Stomach (tissue), 9 donors: ENCODE results near the gene TMPRSS3. TPM values are rescaled to one million over a fixed set of nuclear protein-coding genes. Genes with fewer than 3 reads are reported as not detected.

Experiments used
- DNase-seq, 2 donors: peaks; one replicate each; pipeline versions ENCODE4 v3.0.0 to v3.0.0-alpha.2; 2013 to 2019
- H3K27ac ChIP-seq, 5 donors: fragments of 200-600 bp in 4 of 5; sonication (generic) in 4 of 5; one replicate each; pipeline ENCODE4 v1.5.1; 2013 to 2019; ENCODE audit warnings: mild to moderate bottlenecking in 1 of 5, moderate library complexity in 1 of 5
- H3K27me3 ChIP-seq, 3 donors: fragments of 200-600 bp; sonication (generic); one replicate each; pipeline ENCODE4 v1.5.1; 2017 to 2019; ENCODE audit warnings: mixed run types in 1 of 3
- H3K36me3 ChIP-seq, 4 donors: fragments of 200-600 bp; sonication (generic); 1 replicate in 3 of 4; 2 replicates in 1 of 4; pipeline ENCODE4 v1.5.1; 2016 to 2019
- H3K4me1 ChIP-seq, 4 donors: fragments of 200-600 bp; sonication (generic); one replicate each; pipeline ENCODE4 v1.5.1; 2016 to 2019
- H3K4me3 ChIP-seq, 4 donors: fragments of 200-600 bp; sonication (generic) in 3 of 4; one replicate each; pipeline ENCODE4 v1.5.1; 2016 to 2019; ENCODE audit warnings: mild to moderate bottlenecking in 1 of 4
- H3K9me3 ChIP-seq, 4 donors: fragments of 200-600 bp; sonication (generic); one replicate each; pipeline ENCODE4 v1.5.1; 2016 to 2019
- EP300 ChIP-seq: sonication (generic); formaldehyde crosslinking; IDR thresholded peaks from one replicate; pipeline ENCODE4 v1.6.1; 2017; ENCODE audit warnings: antibody characterized with exemption
- POLR2A ChIP-seq, 4 donors: fragments of 450-650 bp; IDR thresholded peaks; one replicate each; pipeline ENCODE4 v1.6.1; 2016; ENCODE audit warnings: antibody characterized with exemption in 4 of 4, control low read depth in 2 of 4, mild to moderate bottlenecking in 1 of 4, moderate library complexity in 1 of 4
- POLR2AphosphoS5 ChIP-seq, 3 donors: sonication (generic); formaldehyde crosslinking; IDR thresholded peaks; one replicate each; pipeline ENCODE4 v1.6.1; 2016; ENCODE audit warnings: antibody characterized with exemption in 3 of 3
- WGBS, 5 donors: extraction: QIAGEN DNeasy Blood & Tissue Kit in 3 of 5; methylation state at CpG; one replicate each; pipeline versions ENCODE4 v1.1.5 to v1.1.7; 2013 to 2018; 5-methylcytosine and 5-hydroxymethylcytosine counted together
- intact Hi-C: fragments of 100-400 bp; cut with DNase I; formaldehyde crosslinking; loops from one replicate; pipeline ENCODE4 v1.15.1; 2023; ENCODE audit warnings: low total_unique reads
- polyA plus RNA-seq, 3 donors: library from polyadenylated mRNA; stranded (reverse); fragments of 200-250 nt; gene quantifications; one replicate each; pipeline ENCODE4 v1.2.3, GENCODE V29; 2013
- total RNA-seq, 5 donors: library from RNA; depleted of rRNA; stranded (reverse); fragments of >200 nt; gene quantifications; one replicate each; pipeline versions ENCODE4 v1.1.0 to v1.2.3, GENCODE V29; 2014 to 2016
- TF ChIP-seq, protein P1 (sequence below), 7 experiments: fragments of 450-650 bp in 4 of 7; fragments of 200-600 bp in 3 of 7; sonication (generic) in 3 of 7; IDR thresholded peaks; one replicate each; pipeline ENCODE4 v1.5.1; 2016 to 2019; ENCODE audit warnings: antibody characterized with exemption in 7 of 7, control low read depth in 2 of 7, mild to moderate bottlenecking in 1 of 7
- donor health status: healthy with polysubstance abuse.
- donor health status: Bipolar disorder and iron deficiency.
- donor health status: healthy.

The TMPRSS3 gene
- total and polyA plus RNA-seq, 8 donors = 0.45 to 37.9 (median 3.9) TPM; not detected in 1

DNA sequence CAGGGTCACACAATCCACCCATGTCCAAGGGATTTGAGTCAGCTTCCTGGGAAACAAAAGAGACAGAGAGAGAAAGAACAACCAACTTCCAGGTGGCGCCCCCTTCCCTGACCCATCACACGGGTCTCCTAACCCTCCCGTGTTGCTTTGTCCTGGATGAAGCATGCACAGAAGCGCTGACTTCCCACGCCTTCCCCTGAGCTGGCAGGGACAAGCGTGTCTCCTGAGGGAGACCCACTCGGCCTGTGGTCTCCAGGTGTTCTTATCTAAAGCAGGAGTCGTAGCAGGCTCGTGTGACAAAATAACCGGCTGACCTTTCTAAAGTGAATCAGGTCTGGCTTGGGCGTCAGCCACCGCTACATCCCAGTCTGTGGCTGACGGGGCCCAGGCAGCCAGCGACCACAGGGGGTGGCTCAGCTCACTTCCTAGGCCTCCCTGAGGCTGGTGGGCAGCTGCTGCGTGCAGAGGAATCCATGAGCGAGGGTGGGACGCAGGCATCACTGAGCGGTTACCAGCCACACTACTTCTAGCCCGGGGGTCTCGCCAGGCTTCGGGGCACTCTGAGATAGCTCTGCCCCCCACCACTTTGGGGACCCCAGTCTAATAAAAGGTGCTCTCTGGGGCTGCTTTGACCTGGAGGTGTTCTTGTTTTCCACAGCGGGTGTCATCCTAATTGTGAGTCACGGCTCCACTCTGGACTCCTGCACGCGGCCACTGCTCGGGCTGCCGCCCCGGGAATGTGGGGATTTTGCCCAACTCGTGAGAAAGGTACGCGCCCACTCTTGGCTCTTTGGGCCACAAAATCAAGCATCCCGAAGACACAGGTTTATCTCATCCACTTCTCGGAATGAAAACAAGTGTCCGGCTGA, 48.3 kb upstream of the TMPRSS3 start:
- intact Hi-C loops = loop anchor here (10.0 kb wide), 3 partner anchors 99 to 289 kb away; no protein-coding TSS in a partner anchor
- no peak for DNase-seq

DNA sequence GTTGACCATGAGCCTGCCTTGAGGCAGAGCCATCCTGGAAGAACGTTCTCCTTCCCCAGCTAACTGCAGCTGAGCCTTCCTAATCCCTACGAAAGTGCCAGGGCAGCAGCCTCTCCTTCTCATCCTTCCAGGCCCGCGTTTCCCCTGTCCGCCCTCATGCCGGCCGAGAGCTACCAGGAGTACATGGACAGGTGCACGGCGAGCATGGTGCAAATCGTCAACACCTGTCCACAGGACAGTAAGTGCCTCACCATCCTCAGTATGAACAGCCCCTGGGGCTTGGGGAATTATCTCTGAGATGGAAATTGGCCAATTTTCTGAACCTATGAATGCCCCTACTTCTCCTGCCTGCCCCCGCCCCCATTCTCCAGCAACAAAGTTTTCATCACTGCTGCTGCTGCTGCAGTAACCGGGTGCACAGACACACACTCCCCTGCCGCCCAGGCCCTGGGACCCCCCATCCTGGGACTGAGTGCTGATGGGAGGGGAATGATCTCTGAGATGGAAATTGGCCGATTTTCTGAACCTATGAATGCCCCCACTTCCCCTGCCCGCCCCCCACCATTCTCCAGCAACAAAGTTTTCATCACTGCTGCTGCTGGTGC, 47.4 kb upstream of the TMPRSS3 start:
- 84 to 92% (median 91%) methylated on average over 15 of the region's 15 CpGs for WGBS, 5 donors
- H3K27ac ChIP-seq = no peak overlapping the region
- TF ChIP-seq POLR2AphosphoS5 (IDR thresholded peaks at IDR 0.05) (no peak), POLR2A (IDR thresholded peaks at IDR 0.05) (no peak), EP300 (no peak)
- TF ChIP-seq, protein P1, sequence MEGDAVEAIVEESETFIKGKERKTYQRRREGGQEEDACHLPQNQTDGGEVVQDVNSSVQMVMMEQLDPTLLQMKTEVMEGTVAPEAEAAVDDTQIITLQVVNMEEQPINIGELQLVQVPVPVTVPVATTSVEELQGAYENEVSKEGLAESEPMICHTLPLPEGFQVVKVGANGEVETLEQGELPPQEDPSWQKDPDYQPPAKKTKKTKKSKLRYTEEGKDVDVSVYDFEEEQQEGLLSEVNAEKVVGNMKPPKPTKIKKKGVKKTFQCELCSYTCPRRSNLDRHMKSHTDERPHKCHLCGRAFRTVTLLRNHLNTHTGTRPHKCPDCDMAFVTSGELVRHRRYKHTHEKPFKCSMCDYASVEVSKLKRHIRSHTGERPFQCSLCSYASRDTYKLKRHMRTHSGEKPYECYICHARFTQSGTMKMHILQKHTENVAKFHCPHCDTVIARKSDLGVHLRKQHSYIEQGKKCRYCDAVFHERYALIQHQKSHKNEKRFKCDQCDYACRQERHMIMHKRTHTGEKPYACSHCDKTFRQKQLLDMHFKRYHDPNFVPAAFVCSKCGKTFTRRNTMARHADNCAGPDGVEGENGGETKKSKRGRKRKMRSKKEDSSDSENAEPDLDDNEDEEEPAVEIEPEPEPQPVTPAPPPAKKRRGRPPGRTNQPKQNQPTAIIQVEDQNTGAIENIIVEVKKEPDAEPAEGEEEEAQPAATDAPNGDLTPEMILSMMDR (IDR thresholded peaks at IDR 0.05) = no peak
- H3K9me3 ChIP-seq = no peaks in the 10 kb centered on the region
- DNase-seq = no peak
- H3K36me3 ChIP-seq = no peaks in the 10 kb centered on the region
- no peaks in the 10 kb centered on the region for H3K4me1 ChIP-seq
- peaks cover 0 to 23% (median 0%) of the 10 kb centered on the region in 3 donors for H3K27me3 ChIP-seq
- intact Hi-C loops = loop anchor here (10.0 kb wide), 3 partner anchors 98 to 288 kb away; no protein-coding TSS in a partner anchor
- no peak overlapping the region for H3K4me3 ChIP-seq

More for the DNA sequence above, 48.3 kb upstream of the TMPRSS3 start:
- 74 to 84% (median 76%) methylated on average over 28 to 34 of the region's 34 CpGs for WGBS, 5 donors
- Histone ChIP-seq H3K4me3 (no peak overlapping the region), H3K27me3 (peaks cover 0 to 18% (median 0%) of the 10 kb centered on the region in 3 donors), H3K4me1 (no peaks in the 10 kb centered on the region), H3K9me3 (no peaks in the 10 kb centered on the region), H3K36me3 (no peaks in the 10 kb centered on the region), H3K27ac (no peak overlapping the region)
- TF ChIP-seq POLR2AphosphoS5 (IDR thresholded peaks at IDR 0.05) (no peak), POLR2A (IDR thresholded peaks at IDR 0.05) (no peak), EP300 (no peak)
- TF ChIP-seq, protein P1 (IDR thresholded peaks at IDR 0.05) = no peak

DNA sequence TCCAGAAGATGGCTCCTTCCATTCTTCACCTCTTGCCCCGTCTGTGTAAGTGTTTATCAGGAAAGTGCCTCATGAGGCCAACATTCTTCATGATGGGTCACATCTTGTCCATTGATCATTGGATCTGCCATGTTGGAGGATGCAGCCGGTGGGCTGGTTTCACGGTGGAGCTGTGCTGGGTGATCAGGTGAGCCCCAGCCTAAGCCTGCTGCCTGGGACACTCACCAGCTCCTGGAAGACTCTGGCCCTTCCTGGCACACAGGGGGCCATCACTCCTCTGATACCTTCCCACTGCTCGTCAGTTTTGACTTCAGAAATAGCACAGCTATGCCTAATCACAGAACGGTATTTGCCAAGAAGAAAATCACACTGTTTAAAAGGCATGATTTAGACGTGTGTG, 46.1 kb upstream of the TMPRSS3 start:
- WGBS, 5 donors = 77 to 85% (median 82%) methylated on average over 6 of the region's 6 CpGs
- Histone ChIP-seq H3K4me3 (no peak overlapping the region), H3K9me3 (peaks cover 0 to 3% (median 0%) of the 10 kb centered on the region in 4 donors), H3K27me3 (peaks cover 0 to 36% (median 0%) of the 10 kb centered on the region in 3 donors), H3K36me3 (no peaks in the 10 kb centered on the region), H3K27ac (no peak overlapping the region), H3K4me1 (no peaks in the 10 kb centered on the region)
- no peak for DNase-seq
- intact Hi-C loops = loop anchor here (10.0 kb wide), 3 partner anchors 97 to 287 kb away; no protein-coding TSS in a partner anchor
- TF ChIP-seq, protein P1 (IDR thresholded peaks at IDR 0.05) = no peak
- TF ChIP-seq POLR2AphosphoS5 (IDR thresholded peaks at IDR 0.05) = no peak
- no peak for TF ChIP-seq EP300
- TF ChIP-seq POLR2A (IDR thresholded peaks at IDR 0.05) = no peak

DNA sequence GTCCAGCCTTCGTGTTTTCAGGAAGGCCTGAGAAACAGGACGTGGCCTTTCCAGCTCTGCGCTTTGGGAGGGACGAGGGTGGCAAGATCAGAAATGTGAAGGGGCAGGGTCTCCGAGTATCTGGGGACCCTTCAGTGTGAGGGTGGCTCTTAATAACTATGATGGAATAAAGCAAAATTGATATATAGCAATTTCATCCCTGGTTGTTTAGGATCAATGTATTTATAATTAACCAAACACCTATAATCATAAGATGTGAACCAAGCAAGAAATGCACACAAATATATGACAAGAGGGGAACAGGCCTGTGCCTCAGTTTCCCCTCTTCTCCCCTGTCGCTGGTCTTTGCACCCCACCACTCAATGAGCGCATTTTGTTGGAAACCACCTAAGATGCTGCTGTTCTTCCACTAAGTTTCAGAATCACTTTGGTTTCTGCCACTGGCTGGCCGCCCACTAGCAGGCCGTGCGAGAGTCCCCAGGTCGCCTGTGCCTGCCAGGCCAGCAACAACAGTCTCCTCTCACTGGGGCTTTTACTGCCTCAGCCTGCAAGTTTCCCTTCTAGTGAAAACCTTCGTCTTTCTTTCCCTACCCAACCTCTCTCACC, 44.4 kb upstream of the TMPRSS3 start:
- Histone ChIP-seq H3K27me3 (peaks cover 0 to 34% (median 0%) of the 10 kb centered on the region in 3 donors), H3K4me3 (no peak overlapping the region), H3K9me3 (peaks cover 0 to 7% (median 0%) of the 10 kb centered on the region in 4 donors), H3K27ac (no peak overlapping the region), H3K4me1 (no peaks in the 10 kb centered on the region), H3K36me3 (no peaks in the 10 kb centered on the region)
- TF ChIP-seq EP300 (no peak), POLR2A (IDR thresholded peaks at IDR 0.05) (no peak), POLR2AphosphoS5 (IDR thresholded peaks at IDR 0.05) (no peak)
- TF ChIP-seq, protein P1 (IDR thresholded peaks at IDR 0.05) = no peak
- DNase-seq = no peak
- WGBS, 5 donors = 77 to 81% (median 79%) methylated on average over 12 of the region's 12 CpGs
- intact Hi-C loops = loop anchor here (10.0 kb wide), 3 partner anchors 95 to 285 kb away; no protein-coding TSS in a partner anchor
